Kidney (tissue), 2 donors: ENCODE data around the gene MTA2. TPM values are rescaled to one million over a fixed set of nuclear protein-coding genes. Genes with fewer than 3 reads are reported as not detected.

Source experiments
- microRNA-seq: library from miRNA; unstranded; fragments of <30 nt; microRNA quantifications from one replicate; pipeline ENCODE4 v1.2.0, GENCODE V29; 2020
- polyA plus RNA-seq: library from polyadenylated mRNA; stranded (reverse); fragments of 350-450 nt; fragmentation: Illumina TruSeq; extraction: RNeasy Lipid Tissue Mini Kit (QIAGEN cat#74804); gene quantifications from one replicate; pipeline ENCODE4 v1.2.3, GENCODE V29; 2014; ENCODE audit warnings: low read depth, low replicate concordance; ENCODE audit not compliant: insufficient read depth
- total RNA-seq: library from RNA; stranded (reverse); fragmentation: NEBNext Ultra II Directional; extraction: Animal tissue kit (Norgen Biotek cat#: 25700); gene quantifications from one replicate; pipeline ENCODE4 v1.2.1, GENCODE V29; 2021
- donor health status: DM: yes; HTN: yes; CAD: no.

The MTA2 gene
- total and polyA plus RNA-seq, 2 donors from 2014 or later: 34.4 to 71.8 TPM

Small RNA genes within 50 kb of the gene (microRNA-seq; reads per million reads assigned to microRNA genes)
- gene MIR6747: 1.4 reads per million

Other genes starting within 250 kb of the MTA2 start
- not detected for gene SCGB1A1, start 182.8 kb downstream of the MTA2 start, total RNA-seq
- gene SCGB1A1, start 182.8 kb downstream of the MTA2 start, polyA plus RNA-seq: not detected
- gene AHNAK, start 55.1 kb downstream of the MTA2 start, total RNA-seq: 700 TPM
- gene AHNAK, start 55.1 kb downstream of the MTA2 start, polyA plus RNA-seq: 36.6 TPM
- 1,136 TPM for gene EEF1G, start 28.0 kb downstream of the MTA2 start, total RNA-seq
- gene EEF1G, start 28.0 kb downstream of the MTA2 start, polyA plus RNA-seq: 1,809 TPM
- 29.5 TPM for gene TUT1, start 10.3 kb downstream of the MTA2 start, total RNA-seq
- 18.7 TPM for gene TUT1, start 10.3 kb downstream of the MTA2 start, polyA plus RNA-seq
- 83.3 TPM for gene EML3, start 10.9 kb upstream of the MTA2 start, total RNA-seq
- 35.0 TPM for gene EML3, start 10.9 kb upstream of the MTA2 start, polyA plus RNA-seq
- 7.9 TPM for gene ROM1, start 11.4 kb upstream of the MTA2 start, total RNA-seq
- gene ROM1, start 11.4 kb upstream of the MTA2 start, polyA plus RNA-seq: 11.1 TPM
- gene B3GAT3, start 20.1 kb upstream of the MTA2 start, total RNA-seq: 50.6 TPM
- 66.2 TPM for gene B3GAT3, start 20.1 kb upstream of the MTA2 start, polyA plus RNA-seq
- 309 TPM for gene GANAB, start 44.7 kb upstream of the MTA2 start, total RNA-seq
- gene GANAB, start 44.7 kb upstream of the MTA2 start, polyA plus RNA-seq: 110 TPM
- gene INTS5, start 51.4 kb upstream of the MTA2 start, total RNA-seq: 21.2 TPM
- 11.2 TPM for gene INTS5, start 51.4 kb upstream of the MTA2 start, polyA plus RNA-seq
- gene C11orf98, start 63.3 kb upstream of the MTA2 start, total RNA-seq: 44.5 TPM
- 138 TPM for gene C11orf98, start 63.3 kb upstream of the MTA2 start, polyA plus RNA-seq
- gene CSKMT, start 63.4 kb upstream of the MTA2 start, total RNA-seq: 12.1 TPM
- 8.2 TPM for gene CSKMT, start 63.4 kb upstream of the MTA2 start, polyA plus RNA-seq
- gene UQCC3, start 69.8 kb upstream of the MTA2 start, total RNA-seq: 7.6 TPM
- 24.8 TPM for gene UQCC3, start 69.8 kb upstream of the MTA2 start, polyA plus RNA-seq
- gene LBHD1, start 70.4 kb upstream of the MTA2 start, total RNA-seq: 7.9 TPM
- gene LBHD1, start 70.4 kb upstream of the MTA2 start, polyA plus RNA-seq: 5.3 TPM
- 89.2 TPM for gene UBXN1, start 77.2 kb upstream of the MTA2 start, total RNA-seq
- gene UBXN1, start 77.2 kb upstream of the MTA2 start, polyA plus RNA-seq: 139 TPM
- 1.2 TPM for gene LRRN4CL, start 87.7 kb upstream of the MTA2 start, total RNA-seq
- gene LRRN4CL, start 87.7 kb upstream of the MTA2 start, polyA plus RNA-seq: 0.58 TPM
- gene BSCL2, start 105.6 kb upstream of the MTA2 start, total RNA-seq: 93.2 TPM
- gene BSCL2, start 105.6 kb upstream of the MTA2 start, polyA plus RNA-seq: 249 TPM
- gene GNG3, start 105.8 kb upstream of the MTA2 start, total RNA-seq: not detected
- 1.1 TPM for gene GNG3, start 105.8 kb upstream of the MTA2 start, polyA plus RNA-seq
- 49.0 TPM for gene HNRNPUL2, start 125.6 kb upstream of the MTA2 start, total RNA-seq
- 37.1 TPM for gene HNRNPUL2, start 125.6 kb upstream of the MTA2 start, polyA plus RNA-seq
- gene TTC9C, start 126.6 kb upstream of the MTA2 start, total RNA-seq: 24.8 TPM
- gene TTC9C, start 126.6 kb upstream of the MTA2 start, polyA plus RNA-seq: 39.2 TPM
- gene ZBTB3, start 152.3 kb upstream of the MTA2 start, total RNA-seq: 15.0 TPM
- gene ZBTB3, start 152.3 kb upstream of the MTA2 start, polyA plus RNA-seq: 4.8 TPM
- 66.0 TPM for gene POLR2G, start 159.7 kb upstream of the MTA2 start, total RNA-seq
- gene POLR2G, start 159.7 kb upstream of the MTA2 start, polyA plus RNA-seq: 143 TPM
- 27.1 TPM for gene TAF6L, start 169.5 kb upstream of the MTA2 start, total RNA-seq
- gene TAF6L, start 169.5 kb upstream of the MTA2 start, polyA plus RNA-seq: 19.3 TPM
- 57.1 TPM for gene TMEM179B, start 185.5 kb upstream of the MTA2 start, total RNA-seq
- gene TMEM179B, start 185.5 kb upstream of the MTA2 start, polyA plus RNA-seq: 105 TPM
- 16.5 TPM for gene TMEM223, start 190.1 kb upstream of the MTA2 start, total RNA-seq
- gene TMEM223, start 190.1 kb upstream of the MTA2 start, polyA plus RNA-seq: 34.9 TPM
- 83.8 TPM for gene NXF1, start 203.6 kb upstream of the MTA2 start, total RNA-seq
- gene NXF1, start 203.6 kb upstream of the MTA2 start, polyA plus RNA-seq: 70.7 TPM
- 39.6 TPM for gene STX5, start 230.2 kb upstream of the MTA2 start, total RNA-seq
- gene STX5, start 230.2 kb upstream of the MTA2 start, polyA plus RNA-seq: 44.6 TPM
- gene TEX54, start 231.0 kb upstream of the MTA2 start, total RNA-seq: not detected
- gene TEX54, start 231.0 kb upstream of the MTA2 start, polyA plus RNA-seq: not detected
- 48.9 TPM for gene WDR74, start 237.7 kb upstream of the MTA2 start, total RNA-seq
- gene WDR74, start 237.7 kb upstream of the MTA2 start, polyA plus RNA-seq: 38.5 TPM